Loucy (cell line): ENCODE results near the gene NRP1.

Source experiments
- H2AFZ ChIP-seq: fragments of 200-600 bp; sonication (generic); 2 replicates; pipeline ENCODE4 v1.6.0; 2016; ENCODE audit warnings: antibody characterized with exemption, mild to moderate bottlenecking, low read length, moderate library complexity
- H3F3A ChIP-seq: fragments of 200-600 bp; 2 replicates; pipeline ENCODE4 v1.6.0; 2016; ENCODE audit warnings: antibody characterized with exemption, low read depth, mild to moderate bottlenecking
- H3K27me3 ChIP-seq: fragments of 200-600 bp; sonication (generic); 2 replicates; pipeline ENCODE4 v1.6.1; 2014; ENCODE audit warnings: low read length, mild to moderate bottlenecking; ENCODE audit not compliant: insufficient read depth, poor library complexity, severe bottlenecking
- H3K36me3 ChIP-seq: fragments of 200-600 bp; sonication (generic); 2 replicates; pipeline ENCODE4 v1.6.1; 2016; ENCODE audit warnings: low read length; ENCODE audit not compliant: insufficient read depth
- H3K4me1 ChIP-seq: fragments of 200-600 bp; sonication (generic); 2 replicates; pipeline ENCODE4 v1.5.1; 2014; ENCODE audit warnings: low read length, mild to moderate bottlenecking; ENCODE audit not compliant: insufficient read depth, poor library complexity, severe bottlenecking
- H3K4me2 ChIP-seq: fragments of 200-600 bp; sonication (generic); 2 replicates; pipeline ENCODE4 v1.6.0; 2014; ENCODE audit warnings: antibody characterized with exemption, low read length, low read depth, mild to moderate bottlenecking; ENCODE audit not compliant: poor library complexity, severe bottlenecking
- H3K4me3 ChIP-seq: fragments of 200-600 bp; sonication (generic); 2 replicates; pipeline ENCODE4 v1.5.1; 2014; ENCODE audit warnings: low read length, mild to moderate bottlenecking, mixed read lengths; ENCODE audit not compliant: poor library complexity, severe bottlenecking
- H3K79me2 ChIP-seq: fragments of 200-600 bp; sonication (generic); 2 replicates; pipeline ENCODE4 v1.6.1; 2014; ENCODE audit warnings: low read length; ENCODE audit not compliant: insufficient read depth
- H3K9ac ChIP-seq: fragments of 200-600 bp; sonication (generic); 2 replicates; pipeline ENCODE4 v1.6.0; 2014; ENCODE audit warnings: mild to moderate bottlenecking, low read depth, low read length, moderate library complexity; ENCODE audit not compliant: poor library complexity, severe bottlenecking
- H3K9me2 ChIP-seq: fragments of 200-600 bp; sonication (generic); replicated peaks from 2 replicates; pipeline ENCODE4 v1.6.1; 2016; ENCODE audit warnings: low read depth, low read length, mixed read lengths
- H3K9me3 ChIP-seq: fragments of 200-600 bp; sonication (generic); 2 replicates; pipeline ENCODE4 v1.6.1; 2014; ENCODE audit warnings: mild to moderate bottlenecking, antibody characterized with exemption, low read length, low read depth; ENCODE audit not compliant: insufficient read depth
- H4K20me1 ChIP-seq: fragments of 200-600 bp; sonication (generic); 2 replicates; pipeline ENCODE4 v1.6.0; 2014; ENCODE audit warnings: antibody characterized with exemption, low read length, mild to moderate bottlenecking; ENCODE audit not compliant: insufficient read depth, poor library complexity, severe bottlenecking
- CTCF ChIP-seq: fragments of 200-600 bp; sonication (generic); conservative IDR thresholded peaks from 2 replicates; pipeline ENCODE4 v1.5.1; 2014; ENCODE audit warnings: mild to moderate bottlenecking, antibody characterized with exemption, low read length
- EZH2phosphoT487 ChIP-seq: fragments of 200-600 bp; IDR thresholded peaks from 2 replicates; pipeline ENCODE4 v1.6.1; 2018; ENCODE audit warnings: antibody characterized with exemption, mild to moderate bottlenecking, moderate library complexity, borderline replicate concordance

Gene NRP1

GRCh38 chr10:33365871-33366411, 31.5 kb upstream of the NRP1 start:
- no peaks in the 10 kb centered on the region for H3K36me3 ChIP-seq
- peaks cover 20% of the 10 kb centered on the region for H3K4me1 ChIP-seq
- peak overlapping the region; percentile 69 for H3K4me2 ChIP-seq
- H4K20me1 ChIP-seq: no peaks in the 10 kb centered on the region
- H3K27me3 ChIP-seq: no peaks in the 10 kb centered on the region
- TF ChIP-seq CTCF (no peak), EZH2phosphoT487 (peak; percentile 11; the same call in 1 of the 2 replicates)
- H2AFZ ChIP-seq: no peak overlapping the region
- no peaks in the 10 kb centered on the region for H3K9me2 ChIP-seq
- H3K9ac ChIP-seq: no peak overlapping the region
- peaks cover 12% of the 10 kb centered on the region; the same call in 1 of the 2 replicates for H3K9me3 ChIP-seq
- peak overlapping the region; percentile 31 for H3K4me3 ChIP-seq
- H3F3A ChIP-seq: peaks cover 7% of the 10 kb centered on the region
- no peaks in the 10 kb centered on the region for H3K79me2 ChIP-seq

DNA sequence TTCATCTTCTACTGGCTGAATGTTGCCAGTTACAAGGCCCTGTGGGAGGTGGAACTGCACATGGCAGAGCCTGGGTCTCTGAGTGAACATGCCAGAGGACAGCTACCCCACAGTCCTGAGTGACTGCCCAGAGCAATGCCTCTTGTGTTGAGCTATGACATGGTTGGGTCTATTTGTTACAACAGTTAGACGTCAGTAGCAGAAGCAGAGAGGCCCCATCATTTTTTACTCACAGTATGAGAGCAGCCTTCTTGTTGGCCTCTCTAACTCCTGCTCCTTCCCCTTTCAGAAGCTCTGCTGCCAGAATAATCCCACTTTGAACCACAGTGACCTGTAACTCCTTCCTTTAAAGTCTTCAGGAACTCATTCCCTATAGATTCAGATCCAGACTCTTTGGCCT, 30.8 kb upstream of the NRP1 start:
- Histone ChIP-seq H3K79me2 (no peaks in the 10 kb centered on the region), H2AFZ (no peak overlapping the region), H3K4me3 (peak overlapping the region; percentile 31), H3F3A (peaks cover 7% of the 10 kb centered on the region), H3K9me2 (no peaks in the 10 kb centered on the region), H3K4me1 (peaks cover 20% of the 10 kb centered on the region), H4K20me1 (no peaks in the 10 kb centered on the region), H3K4me2 (peak overlapping the region; percentile 69), H3K9ac (no peak overlapping the region), H3K27me3 (no peaks in the 10 kb centered on the region), H3K36me3 (no peaks in the 10 kb centered on the region), H3K9me3 (peaks cover 12% of the 10 kb centered on the region; the same call in 1 of the 2 replicates)
- TF ChIP-seq CTCF (no peak), EZH2phosphoT487 (no peak)

GRCh38 chr10:33363106-33363505, 28.6 kb upstream of the NRP1 start:
- TF ChIP-seq CTCF: no peak
- no peak for TF ChIP-seq EZH2phosphoT487

More at GRCh38 chr10:33363106-33363505, 28.6 kb upstream of the NRP1 start:
- Histone ChIP-seq H3K9me3 (peaks cover 12% of the 10 kb centered on the region; the same call in 1 of the 2 replicates), H3F3A (peaks cover 7% of the 10 kb centered on the region), H3K79me2 (no peaks in the 10 kb centered on the region), H4K20me1 (no peaks in the 10 kb centered on the region), H3K9me2 (no peaks in the 10 kb centered on the region), H3K4me2 (no peak overlapping the region), H3K27me3 (no peaks in the 10 kb centered on the region), H3K9ac (no peak overlapping the region), H2AFZ (no peak overlapping the region), H3K36me3 (no peaks in the 10 kb centered on the region), H3K4me1 (peaks cover 20% of the 10 kb centered on the region), H3K4me3 (no peak overlapping the region)
